IMR-90 (cell line): ENCODE results near the gene ODAD2. TPM values are rescaled to one million over a fixed set of nuclear protein-coding genes. Genes with fewer than 3 reads are reported as not detected.
A peak's percentile ranks its signal among the peaks of the same experiment; 100 is the strongest.

ENCODE experiments used
- ATAC-seq: fragments of 200-7000 bp; cut with Tn5 transposase; 2 replicates; pipeline ENCODE4 v1.9.1; 2020; ENCODE audit warnings: low read depth, mild to moderate bottlenecking, moderate library complexity
- BruUV-seq: library from RNA; stranded (reverse); fragments of 400-500 nt; replicated peaks from 2 replicates; lab custom pipeline; 2021; lab: Mats Ljungman, UMichigan
- CTCF ChIA-PET: fragments of 300-600 bp; formaldehyde crosslinking; extraction: SDS; loops from one replicate; lab custom pipeline; 2021; ENCODE audit warnings: antibody characterized with exemption; lab: Yijun Ruan, JAX
- POLR2A ChIA-PET: fragments of 300-600 bp; sonication (Branson Sonifier 250); formaldehyde crosslinking; loops from one replicate; lab custom pipeline; 2022; ENCODE audit warnings: antibody characterized with exemption; ENCODE audit not compliant: unreplicated experiment; lab: Charles Lee
- DNase-seq: peaks from one replicate; pipeline ENCODE4 v3.0.0; 2013
- H2AFZ ChIP-seq: replicated peaks from 2 replicates; pipeline ENCODE3; 2013; ENCODE audit warnings: low read length, mild to moderate bottlenecking; ENCODE audit not compliant: poor library complexity
- H2AK5ac ChIP-seq: 2 replicates; pipeline ENCODE4 v1.6.1; 2013; ENCODE audit warnings: low read depth, low read length, inconsistent platforms
- H2AK9ac ChIP-seq: replicated peaks from 2 replicates; pipeline ENCODE3; 2013; ENCODE audit warnings: mild to moderate bottlenecking, low read depth, low read length, moderate library complexity; ENCODE audit not compliant: poor library complexity
- H2BK120ac ChIP-seq: 2 replicates; pipeline ENCODE4 v1.6.1; 2013; ENCODE audit warnings: low read depth, low read length, inconsistent platforms
- H2BK15ac ChIP-seq: 3 replicates; pipeline ENCODE4 v1.6.1; 2013; ENCODE audit warnings: low read depth, low read length, inconsistent platforms
- H2BK20ac ChIP-seq: 2 replicates; pipeline ENCODE4 v1.6.1; 2013; ENCODE audit warnings: low read depth, mild to moderate bottlenecking, inconsistent platforms, low read length, moderate library complexity
- H2BK5ac ChIP-seq: 2 replicates; pipeline ENCODE4 v1.6.1; 2013; ENCODE audit warnings: mild to moderate bottlenecking, low read depth, low read length, inconsistent platforms; ENCODE audit not compliant: poor library complexity, severe bottlenecking
- H3K14ac ChIP-seq: replicated peaks from 2 replicates; pipeline ENCODE4 v1.6.1; 2013; ENCODE audit warnings: low read depth, low read length, inconsistent platforms
- H3K18ac ChIP-seq: 2 replicates; pipeline ENCODE4 v1.6.1; 2013; ENCODE audit warnings: low read depth, low read length, control low read depth
- H3K23ac ChIP-seq: 2 replicates; pipeline ENCODE4 v1.6.1; 2013; ENCODE audit warnings: low read depth, low read length, inconsistent platforms
- H3K27ac ChIP-seq: 2 replicates; pipeline ENCODE4 v1.5.1; 2013; ENCODE audit warnings: mild to moderate bottlenecking, control low read depth, low read length; ENCODE audit not compliant: insufficient read depth
- H3K27me3 ChIP-seq: 2 replicates; pipeline ENCODE4 v1.6.1; 2013; ENCODE audit warnings: low read length; ENCODE audit not compliant: control insufficient read depth, insufficient read depth
- H3K36me3 ChIP-seq: 2 replicates; pipeline ENCODE4 v1.6.1; 2013; ENCODE audit warnings: low read length, mixed read lengths; ENCODE audit not compliant: control insufficient read depth, insufficient read depth
- H3K4ac ChIP-seq: 2 replicates; pipeline ENCODE4 v1.6.1; 2013; ENCODE audit warnings: low read depth, low read length, inconsistent platforms
- H3K4me1 ChIP-seq: 2 replicates; pipeline ENCODE4 v1.6.1; 2013; ENCODE audit warnings: low read length, mixed read lengths; ENCODE audit not compliant: control insufficient read depth, insufficient read depth
- H3K4me2 ChIP-seq: 2 replicates; pipeline ENCODE4 v1.6.1; 2013; ENCODE audit warnings: low read depth, mild to moderate bottlenecking, control low read depth, low read length, moderate library complexity
- H3K4me3 ChIP-seq: 2 replicates; pipeline ENCODE4 v1.5.1; 2013; ENCODE audit warnings: low read depth, mild to moderate bottlenecking, control low read depth, low read length, moderate library complexity; ENCODE audit not compliant: insufficient read depth
- H3K56ac ChIP-seq: 2 replicates; pipeline ENCODE4 v1.6.1; 2013; ENCODE audit warnings: low read length, inconsistent platforms; ENCODE audit not compliant: insufficient read depth; ENCODE audit errors: extremely low read depth
- H3K79me1 ChIP-seq, 2 experiments: 2 replicates each; pipeline ENCODE4 v1.6.1; 2013; ENCODE audit warnings: low read length in 2 of 2, inconsistent platforms in 1 of 2, low read depth in 1 of 2
- H3K9ac ChIP-seq: 2 replicates; pipeline ENCODE4 v1.6.1; 2013; ENCODE audit warnings: low read depth, low read length, control low read depth
- H3K9me1 ChIP-seq: 2 replicates; pipeline ENCODE4 v1.6.1; 2013; ENCODE audit warnings: low read length, inconsistent platforms; ENCODE audit not compliant: insufficient read depth
- H3K9me3 ChIP-seq: 2 replicates; pipeline ENCODE4 v1.6.1; 2013; ENCODE audit warnings: low read length; ENCODE audit not compliant: control insufficient read depth, insufficient read depth
- H4K20me1 ChIP-seq: 2 replicates; pipeline ENCODE4 v1.6.1; 2013; ENCODE audit warnings: low read length, inconsistent platforms; ENCODE audit not compliant: insufficient read depth
- H4K5ac ChIP-seq: 2 replicates; pipeline ENCODE4 v1.6.1; 2013; ENCODE audit warnings: mild to moderate bottlenecking, low read depth, low read length, control low read depth
- H4K8ac ChIP-seq, 2 experiments: 2 replicates each; pipeline ENCODE4 v1.6.1; 2013; ENCODE audit warnings: low read depth in 2 of 2, low read length in 2 of 2, control low read depth in 1 of 2, inconsistent platforms in 1 of 2
- H4K91ac ChIP-seq: 2 replicates; pipeline ENCODE4 v1.6.1; 2013; ENCODE audit warnings: low read depth, low read length, inconsistent platforms; ENCODE audit not compliant: insufficient read depth
- BHLHE40 ChIP-seq: fragments of 150-350 bp; IDR thresholded peaks from 2 replicates; pipeline ENCODE4 v1.6.1; 2016; ENCODE audit warnings: mild to moderate bottlenecking, low read depth, low read length
- CEBPB ChIP-seq: IDR thresholded peaks from 2 replicates; pipeline ENCODE4 v1.6.1; 2012; ENCODE audit warnings: low read depth, low read length, improper control_type of control experiment
- CHD1 ChIP-seq: IDR thresholded peaks from 2 replicates; pipeline ENCODE4 v1.6.1; 2012; ENCODE audit warnings: low read depth, low read length, improper control_type of control experiment
- FOS ChIP-seq: fragments of 150-350 bp; IDR thresholded peaks from 2 replicates; pipeline ENCODE4 v1.6.1; 2016; ENCODE audit warnings: low read depth, low read length
- MAFK ChIP-seq: IDR thresholded peaks from 2 replicates; pipeline ENCODE4 v1.6.1; 2012; ENCODE audit warnings: low read depth, low read length, improper control_type of control experiment
- MXI1 ChIP-seq: IDR thresholded peaks from 2 replicates; pipeline ENCODE4 v1.6.1; 2012; ENCODE audit warnings: low read depth, mild to moderate bottlenecking, low read length, moderate library complexity, borderline replicate concordance
- NFE2L2 ChIP-seq: fragments of 150-350 bp; IDR thresholded peaks from 2 replicates; pipeline ENCODE4 v1.6.1; 2016; ENCODE audit warnings: low read depth, mild to moderate bottlenecking, low read length
- POLR2A ChIP-seq: IDR thresholded peaks from 2 replicates; pipeline ENCODE4 v1.6.1; 2012; ENCODE audit warnings: mild to moderate bottlenecking, low read depth, low read length
- RAD21 ChIP-seq: IDR thresholded peaks from 2 replicates; pipeline ENCODE4 v1.6.1; 2012; ENCODE audit warnings: low read length, improper control_type of control experiment
- RCOR1 ChIP-seq: IDR thresholded peaks from 2 replicates; pipeline ENCODE4 v1.6.1; 2012; ENCODE audit warnings: mild to moderate bottlenecking, low read length, improper control_type of control experiment; ENCODE audit not compliant: insufficient replicate concordance
- RFX5 ChIP-seq: IDR thresholded peaks from 2 replicates; pipeline ENCODE4 v1.8.0; 2012; ENCODE audit warnings: low read depth, mild to moderate bottlenecking, low read length, moderate library complexity
- SMC3 ChIP-seq: fragments of 150-350 bp; IDR thresholded peaks from 2 replicates; pipeline ENCODE4 v1.6.1; 2016; ENCODE audit warnings: low read depth, mild to moderate bottlenecking, antibody characterized with exemption, low read length, moderate library complexity
- WGBS, 2 experiments: methylation state at CpG; one replicate each; pipeline versions ENCODE4 v1.1.5 to v1.1.7; 2013; ENCODE audit warnings: missing lambda C conversion rate in 2 of 2; ENCODE audit not compliant: insufficient read length in 1 of 2; ENCODE audit errors: extremely low coverage in 2 of 2; 5-methylcytosine and 5-hydroxymethylcytosine counted together
- dilution Hi-C: fragments of 300-500 bp; cut with HindIII; formaldehyde crosslinking; loops from one replicate; pipeline ENCODE4 v1.14.3; 2018; ENCODE audit warnings: low sequenced_read_pairs; ENCODE audit not compliant: unreplicated experiment
- in situ Hi-C: fragments of 300-500 bp; cut with MboI; formaldehyde crosslinking; loops from 3 replicates; pipeline ENCODE4 v1.14.3; 2019; ENCODE audit warnings: low sequenced_read_pairs, inconsistent platforms, mixed read lengths
- intact Hi-C: fragments of 100-400 bp; cut with micrococcal nuclease; formaldehyde crosslinking; loops from 2 replicates; pipeline ENCODE4 v1.10.0; 2022
- polyA plus RNA-seq, 3 experiments: library from polyadenylated mRNA; depleted of rRNA; stranded (reverse); fragments of >200 nt; gene quantifications; 2 replicates each; pipeline ENCODE4 v1.2.3, GENCODE V29; 2012; ENCODE audit warnings: low replicate concordance in 1 of 3
- total RNA-seq: library from RNA; depleted of rRNA; stranded (reverse); fragments of >200 nt; gene quantifications from 2 replicates; pipeline ENCODE4 v1.2.3, GENCODE V29; 2012
- TF ChIP-seq, protein P1 (sequence below): fragments of 150-350 bp; IDR thresholded peaks from 2 replicates; pipeline ENCODE4 v1.6.1; 2017; ENCODE audit warnings: mild to moderate bottlenecking, antibody characterized with exemption, low read length, low read depth
- TF ChIP-seq, protein P2 (sequence below): conservative IDR thresholded peaks from 2 replicates; pipeline ENCODE4 v1.5.1; 2012; ENCODE audit warnings: mild to moderate bottlenecking, low read depth, low read length, improper control_type of control experiment
- TF ChIP-seq, protein P3 (sequence below): fragments of 150-350 bp; IDR thresholded peaks from 2 replicates; pipeline ENCODE4 v1.6.1; 2016; ENCODE audit warnings: low read depth, mild to moderate bottlenecking, low read length, moderate library complexity, borderline replicate concordance

ODAD2 gene
- total and polyA plus RNA-seq, 2 of the 4 experiments (the other 2 are of a cell fraction): 0.53 to 0.72 TPM

DNA sequence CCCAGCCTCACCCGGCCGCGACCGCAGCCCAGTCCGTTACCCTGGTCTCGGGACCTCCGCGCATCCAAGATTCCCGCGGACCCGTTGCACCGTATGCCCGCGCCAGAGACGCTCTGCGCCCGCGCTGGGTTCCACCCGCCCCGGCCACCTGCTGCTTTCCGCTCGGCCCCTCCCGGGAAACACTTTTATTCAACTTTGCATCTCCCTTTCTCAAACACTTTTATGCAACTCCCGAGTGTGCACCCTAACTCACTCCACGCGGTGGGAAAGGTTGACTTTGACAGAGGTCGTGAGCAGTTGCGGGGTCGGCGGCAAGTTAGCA lies at the start of gene ODAD2 (continued):
- TF ChIP-seq CHD1: no peak

DNA sequence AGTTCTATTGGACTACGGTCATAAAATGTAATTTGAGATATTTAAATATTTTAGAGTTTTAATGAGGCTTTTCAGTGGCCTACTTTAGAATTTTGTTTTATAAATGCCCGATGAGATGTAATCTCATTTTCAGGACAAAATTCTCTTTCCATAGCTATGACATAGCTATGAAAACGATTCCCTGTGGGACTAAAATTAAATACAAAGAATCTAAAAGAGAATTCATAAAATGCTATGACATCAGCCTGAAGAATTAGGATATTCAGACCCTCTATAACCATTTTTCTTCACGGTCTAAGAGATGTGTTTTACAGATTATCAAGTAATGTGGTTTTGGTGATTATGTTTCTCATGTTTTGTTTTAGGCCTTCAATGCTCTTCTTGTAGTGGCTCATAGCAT lies 48.2 kb upstream of the ODAD2 start:
- no peak overlapping the region for H3K27ac ChIP-seq

More for the DNA sequence above, 48.2 kb upstream of the ODAD2 start:
- no peaks in the 10 kb centered on the region for H3K27me3 ChIP-seq
- BruUV-seq: no TSS peak
- H2BK5ac ChIP-seq: no peak overlapping the region
- H2BK15ac ChIP-seq: no peak overlapping the region
- CTCF ChIA-PET: no interaction called here
- H3K79me1 ChIP-seq: no peaks in the 10 kb centered on the region
- no peak for DNase-seq
- intact Hi-C loops (loop anchor here (5.0 kb wide), 1 partner anchor 50 kb away; the partner anchor contains the start of gene ODAD2), dilution Hi-C loops (no loop called here), in situ Hi-C loops (no loop called here)
- H2BK120ac ChIP-seq: no peak overlapping the region
- no peak overlapping the region for H4K8ac ChIP-seq
- POLR2A ChIA-PET: no interaction called here
- WGBS, 2 experiments: no CpG with 5 or more reads among the region's 4 CpGs
- H4K20me1 ChIP-seq: no peaks in the 10 kb centered on the region
- TF ChIP-seq NFE2L2: no peak
- no peak for TF ChIP-seq RAD21
- TF ChIP-seq RFX5: no peak
- TF ChIP-seq MXI1: no peak
- TF ChIP-seq, protein P1, sequence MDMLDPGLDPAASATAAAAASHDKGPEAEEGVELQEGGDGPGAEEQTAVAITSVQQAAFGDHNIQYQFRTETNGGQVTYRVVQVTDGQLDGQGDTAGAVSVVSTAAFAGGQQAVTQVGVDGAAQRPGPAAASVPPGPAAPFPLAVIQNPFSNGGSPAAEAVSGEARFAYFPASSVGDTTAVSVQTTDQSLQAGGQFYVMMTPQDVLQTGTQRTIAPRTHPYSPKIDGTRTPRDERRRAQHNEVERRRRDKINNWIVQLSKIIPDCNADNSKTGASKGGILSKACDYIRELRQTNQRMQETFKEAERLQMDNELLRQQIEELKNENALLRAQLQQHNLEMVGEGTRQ: no peak
- TF ChIP-seq, protein P2, sequence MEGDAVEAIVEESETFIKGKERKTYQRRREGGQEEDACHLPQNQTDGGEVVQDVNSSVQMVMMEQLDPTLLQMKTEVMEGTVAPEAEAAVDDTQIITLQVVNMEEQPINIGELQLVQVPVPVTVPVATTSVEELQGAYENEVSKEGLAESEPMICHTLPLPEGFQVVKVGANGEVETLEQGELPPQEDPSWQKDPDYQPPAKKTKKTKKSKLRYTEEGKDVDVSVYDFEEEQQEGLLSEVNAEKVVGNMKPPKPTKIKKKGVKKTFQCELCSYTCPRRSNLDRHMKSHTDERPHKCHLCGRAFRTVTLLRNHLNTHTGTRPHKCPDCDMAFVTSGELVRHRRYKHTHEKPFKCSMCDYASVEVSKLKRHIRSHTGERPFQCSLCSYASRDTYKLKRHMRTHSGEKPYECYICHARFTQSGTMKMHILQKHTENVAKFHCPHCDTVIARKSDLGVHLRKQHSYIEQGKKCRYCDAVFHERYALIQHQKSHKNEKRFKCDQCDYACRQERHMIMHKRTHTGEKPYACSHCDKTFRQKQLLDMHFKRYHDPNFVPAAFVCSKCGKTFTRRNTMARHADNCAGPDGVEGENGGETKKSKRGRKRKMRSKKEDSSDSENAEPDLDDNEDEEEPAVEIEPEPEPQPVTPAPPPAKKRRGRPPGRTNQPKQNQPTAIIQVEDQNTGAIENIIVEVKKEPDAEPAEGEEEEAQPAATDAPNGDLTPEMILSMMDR: no peak
- TF ChIP-seq CEBPB: no peak
- TF ChIP-seq FOS: no peak
- TF ChIP-seq SMC3: no peak
- TF ChIP-seq POLR2A: no peak
- no peak for TF ChIP-seq RCOR1
- TF ChIP-seq BHLHE40: no peak
- no peak for TF ChIP-seq CHD1
- TF ChIP-seq, protein P3, sequence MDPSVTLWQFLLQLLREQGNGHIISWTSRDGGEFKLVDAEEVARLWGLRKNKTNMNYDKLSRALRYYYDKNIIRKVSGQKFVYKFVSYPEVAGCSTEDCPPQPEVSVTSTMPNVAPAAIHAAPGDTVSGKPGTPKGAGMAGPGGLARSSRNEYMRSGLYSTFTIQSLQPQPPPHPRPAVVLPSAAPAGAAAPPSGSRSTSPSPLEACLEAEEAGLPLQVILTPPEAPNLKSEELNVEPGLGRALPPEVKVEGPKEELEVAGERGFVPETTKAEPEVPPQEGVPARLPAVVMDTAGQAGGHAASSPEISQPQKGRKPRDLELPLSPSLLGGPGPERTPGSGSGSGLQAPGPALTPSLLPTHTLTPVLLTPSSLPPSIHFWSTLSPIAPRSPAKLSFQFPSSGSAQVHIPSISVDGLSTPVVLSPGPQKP: no peak
- no peak for TF ChIP-seq MAFK
- no peak overlapping the region for H3K4me2 ChIP-seq
- no peak overlapping the region for H2AK5ac ChIP-seq
- H3K56ac ChIP-seq: no peak overlapping the region
- no peak overlapping the region for H3K4ac ChIP-seq
- H2BK20ac ChIP-seq: no peak overlapping the region
- no peak overlapping the region for H3K14ac ChIP-seq
- H3K9me1 ChIP-seq: no peaks in the 10 kb centered on the region
- no peak overlapping the region for H3K4me3 ChIP-seq
- H4K5ac ChIP-seq: no peak overlapping the region
- H2AK9ac ChIP-seq: no peak overlapping the region
- H3K9me3 ChIP-seq: no peaks in the 10 kb centered on the region
- peaks cover 2% of the 10 kb centered on the region for H3K4me1 ChIP-seq
- H3K18ac ChIP-seq: peak overlapping the region; percentile 47
- H3K36me3 ChIP-seq: no peaks in the 10 kb centered on the region
- H3K9ac ChIP-seq: no peak overlapping the region
- no peak overlapping the region for H2AFZ ChIP-seq
- H4K91ac ChIP-seq: no peak overlapping the region
- no peak for ATAC-seq
- H3K23ac ChIP-seq: no peak overlapping the region
